GM19099 (cell line): Measurements from ENCODE around the gene PDCL2.

Experiments used
- POLR2A ChIP-seq: IDR thresholded peaks from 3 replicates; pipeline ENCODE4 v1.6.1; 2011; ENCODE audit warnings: low read depth; ENCODE audit not compliant: insufficient read length; ENCODE audit errors: extremely low read depth

Gene PDCL2

GRCh38 chr4:55524844-55525571 is 67.0 kb downstream of the PDCL2 start:
- no peak for TF ChIP-seq POLR2A

GRCh38 chr4:55518442-55518841 is 73.6 kb downstream of the PDCL2 start:
- TF ChIP-seq POLR2A = no peak

- TF ChIP-seq POLR2A = no peak
These were observed 74.4 kb downstream of the PDCL2 start for GRCh38 chr4:55517526-55518229.

- TF ChIP-seq POLR2A = no peak
These were observed 79.0 kb downstream of the PDCL2 start for GRCh38 chr4:55512922-55513571.

GRCh38 chr4:55512077-55512476 is 80.0 kb downstream of the PDCL2 start:
- TF ChIP-seq POLR2A = no peak

DNA sequence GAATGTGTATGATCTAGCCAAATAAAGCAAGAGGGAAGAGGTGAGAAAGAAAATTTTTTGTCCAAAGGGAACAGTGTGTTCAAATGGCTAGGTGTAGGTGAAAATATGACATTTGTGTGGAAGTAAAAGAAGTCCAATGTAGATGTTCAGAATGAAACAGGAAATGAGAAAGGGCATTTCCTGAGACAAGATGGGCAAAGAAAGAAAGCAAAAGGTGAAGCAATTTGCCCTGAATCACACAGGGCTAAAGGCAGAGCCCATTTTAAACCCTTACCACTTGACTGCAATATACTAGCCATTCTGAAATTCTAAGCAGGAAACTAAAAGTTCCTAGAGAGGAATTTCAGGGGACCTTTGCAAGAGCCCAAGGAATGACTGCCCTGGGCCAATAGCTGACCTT is 81.4 kb downstream of the PDCL2 start:
- TF ChIP-seq POLR2A = no peak

GRCh38 chr4:55509266-55509665 is 82.8 kb downstream of the PDCL2 start:
- TF ChIP-seq POLR2A = no peak

- no peak for TF ChIP-seq POLR2A
These were observed 84.4 kb downstream of the PDCL2 start for GRCh38 chr4:55507612-55508011.
